ENCODE results near the gene KCNC2.

KCNC2 gene

DNA sequence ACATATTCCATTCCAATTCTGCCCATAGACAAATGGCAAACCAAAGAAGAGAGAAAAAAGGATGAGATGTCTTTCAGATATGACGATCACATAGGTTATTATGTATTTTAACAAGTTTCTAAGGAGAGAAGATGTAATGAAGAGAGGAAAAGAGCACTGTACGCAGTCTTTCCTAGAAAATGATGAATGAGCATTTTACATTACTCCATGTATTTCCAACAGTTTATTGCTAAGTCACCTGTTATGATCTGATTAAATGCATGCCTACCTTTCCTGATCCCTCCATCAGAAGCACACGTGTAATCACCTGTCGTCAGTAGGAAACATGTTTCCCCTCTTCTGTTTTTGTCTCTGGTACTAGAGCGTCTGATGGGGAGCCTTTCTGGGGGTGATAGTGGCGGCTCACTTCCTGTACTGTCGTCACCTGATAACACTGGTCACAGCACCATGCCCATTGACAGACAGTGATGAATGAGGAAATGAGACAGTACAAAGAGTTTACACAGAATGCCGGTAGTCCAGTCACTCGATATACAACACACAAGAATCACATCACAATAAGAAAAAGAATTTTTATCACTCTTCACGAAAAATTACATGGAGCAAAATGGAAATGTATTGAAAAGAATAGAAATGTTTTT lies 161.6 kb downstream of the KCNC2 start:
- DNase-seq = no peak

DNA sequence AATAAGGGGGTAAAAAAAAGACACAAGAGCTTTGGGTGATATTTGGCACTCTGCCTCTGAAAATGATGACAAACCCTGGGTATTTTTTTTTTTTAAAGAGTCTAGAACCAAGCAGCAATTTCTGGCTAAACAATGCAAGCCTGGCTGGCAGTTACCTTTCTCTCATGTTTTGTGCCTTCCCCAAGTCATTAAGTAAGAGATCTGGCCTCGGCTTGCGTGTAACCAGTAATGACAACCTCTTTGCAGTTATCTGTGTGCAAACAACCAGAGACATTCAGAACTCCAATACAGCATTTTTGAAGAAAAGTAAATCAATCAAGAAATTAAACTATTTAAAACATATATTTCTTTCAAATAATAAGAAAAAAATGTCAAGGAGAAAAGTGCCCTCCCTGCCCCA lies 167.5 kb downstream of the KCNC2 start:
- DNase-seq = no peak

DNA sequence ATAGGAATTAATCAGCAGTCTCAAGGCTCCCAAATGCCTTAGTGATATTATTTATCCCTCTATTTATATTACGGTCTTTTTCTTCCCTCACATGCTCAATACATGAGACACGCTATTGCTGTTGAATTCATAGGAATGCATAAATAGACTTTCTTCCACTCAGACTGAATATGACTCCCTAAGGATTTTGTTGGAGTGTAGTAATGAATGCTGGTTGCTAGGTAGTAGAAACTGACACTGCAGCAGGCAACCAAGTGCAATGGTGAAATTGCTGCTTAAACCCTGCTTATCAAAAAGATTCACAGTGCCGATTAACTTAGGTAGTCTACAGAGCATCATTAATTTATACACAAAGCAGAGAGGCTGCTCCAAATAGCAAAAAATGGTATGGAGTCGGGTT lies 168.2 kb downstream of the KCNC2 start:
- DNase-seq = no peak

DNA sequence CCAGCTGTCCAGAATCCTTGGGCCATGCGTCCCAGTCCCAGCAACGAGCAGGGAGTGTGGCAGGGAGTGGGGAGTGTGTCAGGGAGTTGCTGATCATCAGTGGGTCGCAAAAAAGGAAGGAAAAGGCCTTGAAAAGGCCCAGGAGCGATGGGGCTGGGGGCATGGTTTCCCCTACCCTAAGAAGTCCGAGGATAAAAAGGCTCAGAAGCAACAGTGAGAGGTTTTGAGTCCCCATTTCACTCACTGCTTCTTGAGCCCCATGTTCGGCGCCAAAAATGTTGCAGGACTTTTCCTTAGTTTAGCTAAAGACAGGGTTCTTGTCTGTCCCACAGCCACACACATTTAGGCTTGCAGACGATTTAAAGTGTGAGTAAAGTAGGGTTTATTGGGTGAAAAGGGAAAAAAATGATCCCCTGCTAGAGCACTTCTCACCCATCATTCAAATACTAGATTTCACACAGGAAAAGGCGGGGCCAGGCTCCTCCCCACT lies 189.5 kb downstream of the KCNC2 start:
- DNase-seq = no peak

GRCh38 chr12:75011120-75011519 lies 198.5 kb downstream of the KCNC2 start:
- DNase-seq = no peak

GRCh38 chr12:75007133-75007532 lies 202.5 kb downstream of the KCNC2 start:
- DNase-seq = no peak

- DNase-seq = no peak
Measured at GRCh38 chr12:75000120-75000519, 209.5 kb downstream of the KCNC2 start.

DNA sequence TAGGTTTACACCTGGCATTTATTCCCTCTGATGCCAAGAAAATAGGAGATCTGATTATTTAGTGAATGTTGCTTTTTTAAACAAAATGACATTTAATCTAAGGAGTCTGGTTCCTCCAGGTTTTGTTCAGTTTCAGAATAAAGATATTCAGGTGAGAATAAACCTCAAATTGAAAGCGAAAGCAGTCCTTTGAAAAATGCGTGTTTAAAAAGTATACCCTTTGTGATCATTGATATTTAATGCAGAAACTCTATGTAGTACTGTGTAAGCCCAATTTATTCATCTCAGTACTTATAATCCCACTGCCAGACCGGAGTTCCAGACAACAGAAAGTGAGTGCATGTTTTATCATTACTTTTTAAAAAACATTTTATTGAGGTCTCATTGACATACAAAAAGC lies 210.2 kb downstream of the KCNC2 start:
- DNase-seq = no peak
